DOHH2 (cell line): Measurements from ENCODE around the gene HTRA3.

Source experiments
- H3F3A ChIP-seq: fragments of 200-600 bp; sonication (generic), shearing (Covaris generic); 2 replicates; pipeline ENCODE4 v1.6.0; 2016; ENCODE audit warnings: antibody characterized with exemption, mild to moderate bottlenecking; ENCODE audit not compliant: control insufficient read depth, insufficient read depth
- H3K27ac ChIP-seq: fragments of 200-600 bp; sonication (generic); 2 replicates; pipeline ENCODE4 v1.5.1; 2014; ENCODE audit warnings: low read depth, mild to moderate bottlenecking, low read length, moderate library complexity
- H3K27me3 ChIP-seq: fragments of 200-600 bp; sonication (generic); 2 replicates; pipeline ENCODE4 v1.6.1; 2014; ENCODE audit warnings: mild to moderate bottlenecking, low read length, mixed read lengths; ENCODE audit not compliant: control insufficient read depth
- H3K36me3 ChIP-seq: fragments of 200-600 bp; sonication (generic); 2 replicates; pipeline ENCODE4 v1.6.1; 2014; ENCODE audit warnings: mild to moderate bottlenecking, low read length, moderate library complexity, mixed read lengths; ENCODE audit not compliant: control insufficient read depth
- H3K4me1 ChIP-seq: fragments of 200-600 bp; sonication (generic); 2 replicates; pipeline ENCODE4 v1.6.1; 2014; ENCODE audit warnings: mild to moderate bottlenecking, low read length, mixed read lengths; ENCODE audit not compliant: control insufficient read depth
- H3K4me2 ChIP-seq: fragments of 200-600 bp; sonication (generic); 2 replicates; pipeline ENCODE4 v1.6.0; 2014; ENCODE audit warnings: mild to moderate bottlenecking, low read length, moderate library complexity
- H3K4me3 ChIP-seq: fragments of 200-600 bp; sonication (generic); 2 replicates; pipeline ENCODE4 v1.5.1; 2014; ENCODE audit warnings: mild to moderate bottlenecking, low read length, mixed read lengths
- H3K79me2 ChIP-seq: fragments of 200-600 bp; sonication (generic); 2 replicates; pipeline ENCODE4 v1.6.1; 2014; ENCODE audit warnings: mild to moderate bottlenecking, low read length, mixed read lengths; ENCODE audit not compliant: control insufficient read depth
- H3K9me2 ChIP-seq: fragments of 200-600 bp; sonication (generic); replicated peaks from 2 replicates; pipeline ENCODE4 v1.6.1; 2014; ENCODE audit warnings: mild to moderate bottlenecking, low read length, mixed read lengths; ENCODE audit not compliant: control insufficient read depth
- H3K9me3 ChIP-seq: fragments of 200-600 bp; sonication (generic); 2 replicates; pipeline ENCODE4 v1.6.1; 2014; ENCODE audit warnings: antibody characterized with exemption, low read length, mixed read lengths; ENCODE audit not compliant: control insufficient read depth, insufficient read depth
- H4K20me1 ChIP-seq: fragments of 200-600 bp; sonication (generic); 2 replicates; pipeline ENCODE4 v1.6.0; 2014; ENCODE audit warnings: low read depth, mild to moderate bottlenecking, antibody characterized with exemption, low read length, moderate library complexity; ENCODE audit not compliant: control insufficient read depth, insufficient read depth
- EZH2phosphoT487 ChIP-seq: fragments of 200-600 bp; sonication (generic); IDR thresholded peaks from 2 replicates; pipeline ENCODE4 v1.6.1; 2017; ENCODE audit warnings: borderline replicate concordance, mild to moderate bottlenecking, antibody characterized with exemption, low read length, moderate library complexity, mixed read lengths
- TF ChIP-seq, protein P1 (sequence below): fragments of 200-600 bp; sonication (generic); IDR thresholded peaks from one replicate; pipeline ENCODE4 v1.5.1; 2014; ENCODE audit warnings: antibody characterized with exemption, mild to moderate bottlenecking, low read depth, low read length; ENCODE audit not compliant: poor library complexity, severe bottlenecking

The HTRA3 gene

DNA sequence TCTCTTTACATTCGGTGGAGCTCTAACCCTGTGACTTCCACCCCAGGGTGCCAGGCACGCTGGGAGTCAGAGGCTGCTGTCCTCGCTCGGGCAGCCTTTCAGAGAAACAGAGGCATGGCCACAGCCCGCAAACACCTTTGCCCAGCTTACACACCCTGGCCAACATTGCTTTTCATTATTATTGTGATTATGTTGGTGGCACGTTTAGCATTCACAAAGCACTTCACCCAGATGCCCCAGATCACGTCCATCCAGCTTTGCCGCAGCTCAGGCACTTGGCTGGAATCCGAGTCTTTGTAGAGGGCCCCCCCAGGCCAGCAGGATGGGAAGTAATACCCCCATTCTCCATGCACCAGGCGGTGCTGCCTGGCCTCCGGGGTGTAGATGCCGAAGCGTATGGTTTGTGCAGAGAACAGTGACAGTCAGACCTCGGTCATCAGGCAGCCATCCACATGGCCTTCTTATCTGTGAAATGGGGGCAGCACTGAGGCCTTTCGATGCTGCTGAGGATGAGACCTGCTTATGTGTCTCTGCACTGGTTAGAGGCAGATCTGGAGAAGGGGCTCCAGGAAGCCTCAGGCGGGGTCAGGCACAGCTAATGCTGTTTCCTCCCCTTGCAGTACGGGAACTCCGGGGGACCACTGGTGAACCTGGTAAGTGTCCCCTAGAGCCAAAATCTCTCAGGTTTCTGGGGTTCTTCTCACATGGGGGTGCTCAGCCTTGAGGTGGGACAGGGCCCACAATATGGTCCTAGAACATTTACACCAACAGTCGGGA, 22.3 kb downstream of the HTRA3 start:
- Histone ChIP-seq H3K36me3 (no peaks in the 10 kb centered on the region), H3K4me1 (peaks cover 4% of the 10 kb centered on the region; the same call in 1 of the 2 replicates), H3K27ac (no peak overlapping the region), H3K9me3 (no peaks in the 10 kb centered on the region), H4K20me1 (no peaks in the 10 kb centered on the region), H3F3A (no peaks in the 10 kb centered on the region), H3K9me2 (no peaks in the 10 kb centered on the region), H3K4me2 (no peak overlapping the region), H3K4me3 (no peak overlapping the region), H3K79me2 (no peaks in the 10 kb centered on the region), H3K27me3 (no peaks in the 10 kb centered on the region)
- TF ChIP-seq, protein P1, sequence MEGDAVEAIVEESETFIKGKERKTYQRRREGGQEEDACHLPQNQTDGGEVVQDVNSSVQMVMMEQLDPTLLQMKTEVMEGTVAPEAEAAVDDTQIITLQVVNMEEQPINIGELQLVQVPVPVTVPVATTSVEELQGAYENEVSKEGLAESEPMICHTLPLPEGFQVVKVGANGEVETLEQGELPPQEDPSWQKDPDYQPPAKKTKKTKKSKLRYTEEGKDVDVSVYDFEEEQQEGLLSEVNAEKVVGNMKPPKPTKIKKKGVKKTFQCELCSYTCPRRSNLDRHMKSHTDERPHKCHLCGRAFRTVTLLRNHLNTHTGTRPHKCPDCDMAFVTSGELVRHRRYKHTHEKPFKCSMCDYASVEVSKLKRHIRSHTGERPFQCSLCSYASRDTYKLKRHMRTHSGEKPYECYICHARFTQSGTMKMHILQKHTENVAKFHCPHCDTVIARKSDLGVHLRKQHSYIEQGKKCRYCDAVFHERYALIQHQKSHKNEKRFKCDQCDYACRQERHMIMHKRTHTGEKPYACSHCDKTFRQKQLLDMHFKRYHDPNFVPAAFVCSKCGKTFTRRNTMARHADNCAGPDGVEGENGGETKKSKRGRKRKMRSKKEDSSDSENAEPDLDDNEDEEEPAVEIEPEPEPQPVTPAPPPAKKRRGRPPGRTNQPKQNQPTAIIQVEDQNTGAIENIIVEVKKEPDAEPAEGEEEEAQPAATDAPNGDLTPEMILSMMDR = no peak
- TF ChIP-seq EZH2phosphoT487 = no peak

DNA sequence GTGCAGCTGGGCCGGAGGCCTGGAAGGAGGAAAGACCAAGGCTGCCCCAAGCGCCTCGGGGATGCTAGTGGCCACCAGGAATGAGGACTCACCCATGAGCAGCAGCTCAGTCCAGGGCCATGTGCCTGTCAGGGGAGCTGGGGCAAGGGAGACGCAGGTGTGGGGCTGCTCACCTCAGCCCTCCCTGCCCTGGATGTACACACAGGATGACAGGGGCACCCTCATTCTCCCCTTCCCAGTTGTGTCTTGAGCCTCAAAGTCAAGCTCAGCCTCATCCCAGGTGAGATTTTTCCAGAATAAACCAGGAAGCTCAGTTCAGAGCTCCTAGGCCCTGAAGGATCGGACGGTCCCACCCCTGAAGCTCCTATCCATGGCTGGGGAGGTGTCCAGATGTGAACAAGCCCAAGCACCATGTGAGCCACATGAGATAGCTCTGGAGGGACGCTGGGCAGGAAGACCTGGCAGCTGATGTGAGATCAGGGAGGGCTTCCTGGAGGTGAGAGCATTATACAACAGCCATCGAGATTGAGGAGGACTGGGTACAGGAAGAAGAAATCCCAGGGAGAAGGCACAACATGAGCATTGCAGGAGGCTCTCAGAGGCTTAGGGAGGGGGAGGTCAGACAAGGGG, 23.0 kb downstream of the HTRA3 start:
- Histone ChIP-seq H3K79me2 (no peaks in the 10 kb centered on the region), H4K20me1 (no peaks in the 10 kb centered on the region), H3K4me3 (no peak overlapping the region), H3K4me1 (peaks cover 4% of the 10 kb centered on the region; the same call in 1 of the 2 replicates), H3F3A (no peaks in the 10 kb centered on the region), H3K27ac (no peak overlapping the region), H3K9me3 (no peaks in the 10 kb centered on the region), H3K4me2 (no peak overlapping the region), H3K27me3 (no peaks in the 10 kb centered on the region), H3K36me3 (no peaks in the 10 kb centered on the region), H3K9me2 (no peaks in the 10 kb centered on the region)
- no peak for TF ChIP-seq EZH2phosphoT487
- TF ChIP-seq, protein P1 = no peak

DNA sequence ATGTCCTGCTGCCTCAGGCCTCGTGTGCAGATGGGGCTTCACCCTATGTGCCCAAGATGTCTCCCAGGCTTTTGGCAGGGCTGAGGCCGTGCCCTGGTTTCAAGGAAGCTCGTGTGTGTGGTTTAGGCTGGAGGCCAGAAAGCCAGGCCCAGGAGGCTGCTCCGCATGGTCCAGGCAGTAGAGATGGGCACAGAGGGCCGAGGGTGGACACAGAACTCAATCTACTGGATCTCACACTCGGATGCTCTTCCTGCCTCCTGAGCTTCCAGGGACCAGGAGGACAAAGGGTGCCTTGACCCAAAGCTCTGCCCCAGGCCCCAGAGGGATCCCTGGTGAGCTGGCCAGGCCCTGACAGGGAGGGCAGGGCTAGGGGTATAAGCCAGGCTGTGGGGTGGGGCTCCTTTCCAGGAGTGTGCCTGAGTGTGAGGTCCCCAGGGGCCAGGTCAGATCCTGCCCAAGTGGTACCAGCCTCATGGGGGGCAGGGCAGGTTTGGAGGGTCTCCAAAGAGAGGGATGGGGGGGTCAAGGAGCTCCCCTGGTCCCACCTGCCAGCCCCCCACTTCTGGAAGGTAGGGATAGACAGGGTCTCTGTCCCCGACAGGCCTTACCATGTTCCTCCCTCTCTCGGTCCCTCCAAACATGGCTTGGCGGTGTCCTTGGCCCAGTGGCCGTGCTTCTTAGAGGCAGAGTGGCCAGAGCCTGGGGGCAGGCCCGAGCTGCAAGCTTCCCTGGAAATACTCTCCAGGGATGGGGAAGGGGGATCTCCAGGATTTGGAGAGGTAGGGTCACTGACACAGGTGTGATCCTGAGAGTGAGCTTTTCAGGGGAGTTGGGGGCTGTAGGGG, 23.8 kb downstream of the HTRA3 start:
- H3F3A ChIP-seq = no peaks in the 10 kb centered on the region
- H3K4me1 ChIP-seq = peaks cover 4% of the 10 kb centered on the region; the same call in 1 of the 2 replicates
- no peaks in the 10 kb centered on the region for H4K20me1 ChIP-seq
- TF ChIP-seq, protein P1 = no peak
- no peak for TF ChIP-seq EZH2phosphoT487
- no peaks in the 10 kb centered on the region for H3K9me2 ChIP-seq
- no peaks in the 10 kb centered on the region for H3K79me2 ChIP-seq
- no peaks in the 10 kb centered on the region for H3K36me3 ChIP-seq
- no peaks in the 10 kb centered on the region for H3K27me3 ChIP-seq
- no peak overlapping the region for H3K4me3 ChIP-seq
- H3K27ac ChIP-seq = no peak overlapping the region
- no peak overlapping the region for H3K4me2 ChIP-seq
- no peaks in the 10 kb centered on the region for H3K9me3 ChIP-seq
